Keratinocyte (primary cell): Measurements from ENCODE around the gene HSPG2. TPM values are rescaled to one million over a fixed set of nuclear protein-coding genes. Genes with fewer than 3 reads are reported as not detected.

Experiments
- DNase-seq: peaks from one replicate; pipeline ENCODE4 v3.0.0-alpha.2; 2011; ENCODE audit warnings: low read depth, missing footprints, low spot score
- FAIRE-seq: peaks from 2 replicates; lab custom pipeline; 2011; peaks lifted over from hg19 to GRCh38; lab: Jason Lieb, UNC
- H2AFZ ChIP-seq: 2 replicates; pipeline ENCODE4 v1.6.0; 2012; ENCODE audit warnings: low read length, control low read depth, inconsistent platforms; ENCODE audit not compliant: control insufficient read depth
- H3K27ac ChIP-seq: 2 replicates; pipeline ENCODE4 v1.5.1; 2011; ENCODE audit warnings: low read length; ENCODE audit not compliant: control insufficient read depth, insufficient read depth
- H3K27me3 ChIP-seq: 3 replicates; pipeline ENCODE4 v1.6.0; 2011; ENCODE audit warnings: low read length; ENCODE audit not compliant: control insufficient read depth, insufficient read depth; ENCODE audit errors: extremely low read depth
- H3K36me3 ChIP-seq, 2 experiments: 2 replicates in 1 of 2; 3 replicates in 1 of 2; pipeline ENCODE4 v1.5.1; 2011; ENCODE audit warnings: low read length in 2 of 2, mild to moderate bottlenecking in 1 of 2; ENCODE audit not compliant: control insufficient read depth in 2 of 2, insufficient read depth in 2 of 2; ENCODE audit errors: extremely low read depth in 1 of 2
- H3K4me1 ChIP-seq: 3 replicates; pipeline ENCODE4 v1.5.1; 2011; ENCODE audit warnings: low read length; ENCODE audit not compliant: control insufficient read depth, insufficient read depth; ENCODE audit errors: extremely low read depth
- H3K4me2 ChIP-seq: 3 replicates; pipeline ENCODE4 v1.6.0; 2011; ENCODE audit warnings: low read depth, low read length; ENCODE audit not compliant: control insufficient read depth, insufficient read depth; ENCODE audit errors: extremely low read depth
- H3K4me3 ChIP-seq, 3 experiments: fragments of 200-600 bp in 1 of 3; sonication (generic) in 1 of 3; 2 replicates in 2 of 3; 3 replicates in 1 of 3; pipeline ENCODE4 v1.5.1; 2011 to 2016; ENCODE audit warnings: low read length in 3 of 3, mild to moderate bottlenecking in 3 of 3, control low read depth in 2 of 3, inconsistent platforms in 1 of 3, low read depth in 1 of 3, mixed read lengths in 1 of 3, mixed run types in 1 of 3, moderate library complexity in 1 of 3; ENCODE audit not compliant: control insufficient read depth in 2 of 3, insufficient read depth in 2 of 3; ENCODE audit errors: extremely low read depth in 1 of 3
- H3K79me2 ChIP-seq: 2 replicates; pipeline ENCODE4 v1.6.0; 2012; ENCODE audit warnings: low read length; ENCODE audit not compliant: control insufficient read depth, insufficient read depth
- H3K9ac ChIP-seq: 3 replicates; pipeline ENCODE4 v1.6.0; 2011; ENCODE audit warnings: low read length; ENCODE audit not compliant: control insufficient read depth, insufficient read depth; ENCODE audit errors: extremely low read depth
- H3K9me1 ChIP-seq: 3 replicates; pipeline ENCODE4 v1.6.0; 2011; ENCODE audit warnings: low read length; ENCODE audit not compliant: control insufficient read depth, insufficient read depth; ENCODE audit errors: extremely low read depth
- H3K9me3 ChIP-seq: 2 replicates; pipeline ENCODE4 v1.5.1; 2012; ENCODE audit warnings: low read depth, low read length; ENCODE audit not compliant: control insufficient read depth
- H4K20me1 ChIP-seq: 3 replicates; pipeline ENCODE4 v1.6.0; 2011; ENCODE audit warnings: low read length; ENCODE audit not compliant: control insufficient read depth, insufficient read depth; ENCODE audit errors: extremely low read depth
- CTCF ChIP-seq, 3 experiments: IDR thresholded peaks in 1 of 3; conservative IDR thresholded peaks in 1 of 3; optimal IDR thresholded peaks in 1 of 3; 2 replicates in 2 of 3; 3 replicates in 1 of 3; pipeline versions ENCODE3 to v1.5.1; 2011; ENCODE audit warnings: low read length in 3 of 3, mild to moderate bottlenecking in 3 of 3, moderate library complexity in 2 of 3, control low read depth in 1 of 3, inconsistent platforms in 1 of 3; ENCODE audit not compliant: insufficient read depth in 2 of 3; ENCODE audit errors: extremely low read depth in 1 of 3
- EZH2 ChIP-seq: IDR thresholded peaks from one replicate; pipeline ENCODE4 v1.6.1; 2012; ENCODE audit warnings: inconsistent platforms, mild to moderate bottlenecking, low read length, moderate library complexity
- dilution Hi-C: fragments of 300-500 bp; cut with MboI; formaldehyde crosslinking; loops from one replicate; pipeline ENCODE4 v1.7.0; 2020; ENCODE audit warnings: low sequenced_read_pairs; ENCODE audit not compliant: extremely low pct_ligation_motif_present
- polyA plus RNA-seq, 5 experiments: library from polyadenylated mRNA; depleted of rRNA in 3 of 5; stranded (reverse) in 3 of 5; stranded (forward) in 1 of 5; unstranded in 1 of 5; fragments of >200 nt; gene quantifications; 1 replicate in 1 of 5; 2 replicates in 3 of 5; 3 replicates in 1 of 5; pipeline versions ENCODE4 v1.2.1 to v1.2.3, GENCODE V29; 2011 to 2012; ENCODE audit warnings: missing spikeins in 2 of 5, low read depth in 1 of 5, low replicate concordance in 1 of 5

Gene HSPG2
- polyA plus RNA-seq, 1 donor (not counting 4 experiments of a cell fraction or from before 2014, with no cell fraction given), result 9.0 TPM

- DNase-seq, result no peak
- dilution Hi-C loops, result no loop called here
- peaks cover 22 to 48% of the 10 kb centered on the region in 2 experiments for H3K36me3 ChIP-seq
- H3K4me3 ChIP-seq, result no peak overlapping the region
- no peaks in the 10 kb centered on the region for H3K27me3 ChIP-seq
- FAIRE-seq, result no peak
- H3K9ac ChIP-seq, result no peak overlapping the region
- no peak overlapping the region for H3K27ac ChIP-seq
- TF ChIP-seq CTCF (optimal IDR thresholded peaks at IDR 0.05 in 1 of 3, IDR thresholded peaks at IDR 0.05 in 1 of 3, conservative IDR thresholded peaks at IDR 0.05 in 1 of 3; ENCODE audit: extremely low read depth in 1 of 3, insufficient read depth in 2 of 3, low read length in 3 of 3), result no peak
- TF ChIP-seq EZH2, result no peak
- no peaks in the 10 kb centered on the region for H3K79me2 ChIP-seq
- H3K9me1 ChIP-seq, result no peaks in the 10 kb centered on the region
- no peaks in the 10 kb centered on the region for H3K9me3 ChIP-seq
- H3K4me1 ChIP-seq, result peaks cover 7% of the 10 kb centered on the region
- H3K4me2 ChIP-seq, result no peak overlapping the region
- peaks cover 3% of the 10 kb centered on the region for H4K20me1 ChIP-seq
- no peak overlapping the region for H2AFZ ChIP-seq
These were observed 72.4 kb downstream of the HSPG2 start for GRCh38 chr1:21864730-21865129.

- Histone ChIP-seq H4K20me1 (peaks cover 3% of the 10 kb centered on the region), H3K4me1 (peaks cover 4% of the 10 kb centered on the region), H3K4me2 (no peak overlapping the region), H3K9me3 (no peaks in the 10 kb centered on the region), H3K4me3 (no peak overlapping the region), H3K27me3 (no peaks in the 10 kb centered on the region), H3K9me1 (no peaks in the 10 kb centered on the region), H3K36me3 (peaks cover 23 to 50% of the 10 kb centered on the region in 2 experiments), H3K9ac (no peak overlapping the region), H3K27ac (no peak overlapping the region), H3K79me2 (no peaks in the 10 kb centered on the region), H2AFZ (no peak overlapping the region)
- DNase-seq (no peak), FAIRE-seq (no peak)
- dilution Hi-C loops, result no loop called here
- no peak for TF ChIP-seq EZH2
- no peak for TF ChIP-seq CTCF (optimal IDR thresholded peaks at IDR 0.05 in 1 of 3, IDR thresholded peaks at IDR 0.05 in 1 of 3, conservative IDR thresholded peaks at IDR 0.05 in 1 of 3; ENCODE audit: extremely low read depth in 1 of 3, insufficient read depth in 2 of 3, low read length in 3 of 3)
These were observed 73.1 kb downstream of the HSPG2 start for GRCh38 chr1:21863981-21864380.
